Fibroblast of lung (primary cell): Measurements from ENCODE around the gene GRHL3.

ENCODE experiments used
- CTCF ChIP-seq, 2 donors: IDR thresholded peaks in 1 of 2; conservative IDR thresholded peaks in 1 of 2; 1 replicate in 1 of 2; 2 replicates in 1 of 2; pipeline ENCODE4 v1.5.1; 2011 to 2012; ENCODE audit warnings: low read length in 2 of 2, control low read depth in 1 of 2, inconsistent platforms in 1 of 2, low read depth in 1 of 2, mild to moderate bottlenecking in 1 of 2
- EZH2 ChIP-seq: IDR thresholded peaks from 2 replicates; pipeline ENCODE4 v1.5.1; 2012; ENCODE audit warnings: low read length, control low read depth, mild to moderate bottlenecking; ENCODE audit errors: missing control alignments

- TF ChIP-seq CTCF (conservative IDR thresholded peaks at IDR 0.05 in 1 of 2, IDR thresholded peaks at IDR 0.05 in 1 of 2; ENCODE audit: low read depth in 1 of 2, low read length in 2 of 2) (no peak), EZH2 (no peak)
Observed at GRCh38 chr1:24363994-24364393, 44.8 kb downstream of the GRHL3 start.
